Measurements from ENCODE around the gene ANK2. TPM values are rescaled to one million over a fixed set of nuclear protein-coding genes. Genes with fewer than 3 reads are reported as not detected.

ANK2 gene
- polyA plus RNA-seq, 1 donor (not counting 4 experiments of a cell fraction or from before 2014, with no cell fraction given): 0.22 TPM

DNA sequence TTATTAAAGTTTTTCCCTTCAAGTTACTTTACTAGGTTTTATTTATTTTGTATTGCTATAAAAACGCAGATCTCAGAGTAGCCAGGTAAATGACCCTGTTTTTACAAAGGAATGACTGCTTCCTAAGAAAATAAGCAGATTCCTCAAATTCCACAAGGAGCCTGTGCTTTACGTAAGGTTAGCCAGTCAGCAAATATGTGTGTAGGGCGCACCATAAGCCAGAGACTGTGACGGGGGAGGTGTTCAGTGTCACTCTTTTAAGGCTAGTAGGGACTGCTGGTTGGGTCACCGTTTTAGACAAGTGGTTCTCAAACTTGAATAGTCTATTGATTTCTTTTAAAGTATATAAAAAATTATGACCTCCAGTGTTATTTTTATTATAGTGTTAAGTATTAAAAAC is 119.9 kb downstream of the ANK2 start:
- no peak for FAIRE-seq

DNA sequence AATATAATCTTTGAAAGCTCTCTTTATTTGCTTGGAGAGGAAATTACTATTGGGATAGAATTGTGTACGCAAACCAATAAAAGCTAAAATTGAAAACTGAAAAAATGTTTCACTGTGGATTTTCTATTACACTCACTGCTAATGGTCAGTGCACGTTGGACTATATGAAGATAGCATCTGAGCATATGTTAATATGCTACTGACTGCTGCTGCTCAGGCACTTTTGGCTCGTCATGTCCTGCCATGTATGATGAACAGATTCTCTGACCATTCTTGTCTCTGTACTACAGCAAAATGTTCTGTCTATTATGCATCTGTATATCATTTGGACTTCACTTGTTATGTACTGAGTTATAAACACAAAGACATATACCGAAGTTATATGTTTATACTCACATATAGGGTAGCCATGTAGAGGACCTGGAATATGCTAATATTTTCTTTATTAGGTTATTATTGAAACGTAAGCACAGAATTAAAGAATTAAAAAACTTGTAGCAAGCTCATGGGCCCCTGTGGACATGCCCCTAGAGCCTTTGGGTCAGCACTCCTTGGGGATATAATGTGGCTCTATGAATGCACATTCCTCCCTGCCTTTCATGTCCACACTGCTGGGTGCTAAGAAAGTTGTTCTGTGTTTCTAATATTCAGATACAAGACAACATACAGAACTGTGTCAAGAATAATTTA is 120.8 kb downstream of the ANK2 start:
- Histone ChIP-seq H3K9me1 (ENCODE audit: control insufficient read depth, extremely low read depth, insufficient read depth, low read length) (no peaks in the 10 kb centered on the region), H3K9me3 (ENCODE audit: control insufficient read depth, low read depth, low read length) (no peaks in the 10 kb centered on the region), H3K36me3 (ENCODE audit: control insufficient read depth in 2 of 2, extremely low read depth in 1 of 2, insufficient read depth in 2 of 2, low read length in 2 of 2) (no peaks in the 10 kb centered on the region), H3K79me2 (ENCODE audit: control insufficient read depth, insufficient read depth, low read length) (no peaks in the 10 kb centered on the region), H3K27me3 (ENCODE audit: control insufficient read depth, extremely low read depth, insufficient read depth, low read length) (no peaks in the 10 kb centered on the region), H4K20me1 (ENCODE audit: control insufficient read depth, extremely low read depth, insufficient read depth, low read length) (no peaks in the 10 kb centered on the region), H3K27ac (ENCODE audit: control insufficient read depth, insufficient read depth, low read length) (no peak overlapping the region), H3K4me2 (ENCODE audit: control insufficient read depth, extremely low read depth, insufficient read depth, low read depth, low read length) (no peak overlapping the region), H3K4me1 (ENCODE audit: control insufficient read depth, extremely low read depth, insufficient read depth, low read length) (no peaks in the 10 kb centered on the region), H3K4me3 (ENCODE audit: control insufficient read depth in 2 of 3, extremely low read depth in 1 of 3, insufficient read depth in 2 of 3, low read depth in 1 of 3, low read length in 3 of 3) (no peak overlapping the region), H2AFZ (ENCODE audit: control insufficient read depth, low read length) (no peak overlapping the region), H3K9ac (ENCODE audit: control insufficient read depth, extremely low read depth, insufficient read depth, low read length) (no peak overlapping the region)
- no peak for DNase-seq (ENCODE audit: low read depth, low spot score)
- dilution Hi-C loops (cut with MboI; ENCODE audit: extremely low pct_ligation_motif_present, low sequenced_read_pairs): no loop called here
- TF ChIP-seq, protein P1, sequence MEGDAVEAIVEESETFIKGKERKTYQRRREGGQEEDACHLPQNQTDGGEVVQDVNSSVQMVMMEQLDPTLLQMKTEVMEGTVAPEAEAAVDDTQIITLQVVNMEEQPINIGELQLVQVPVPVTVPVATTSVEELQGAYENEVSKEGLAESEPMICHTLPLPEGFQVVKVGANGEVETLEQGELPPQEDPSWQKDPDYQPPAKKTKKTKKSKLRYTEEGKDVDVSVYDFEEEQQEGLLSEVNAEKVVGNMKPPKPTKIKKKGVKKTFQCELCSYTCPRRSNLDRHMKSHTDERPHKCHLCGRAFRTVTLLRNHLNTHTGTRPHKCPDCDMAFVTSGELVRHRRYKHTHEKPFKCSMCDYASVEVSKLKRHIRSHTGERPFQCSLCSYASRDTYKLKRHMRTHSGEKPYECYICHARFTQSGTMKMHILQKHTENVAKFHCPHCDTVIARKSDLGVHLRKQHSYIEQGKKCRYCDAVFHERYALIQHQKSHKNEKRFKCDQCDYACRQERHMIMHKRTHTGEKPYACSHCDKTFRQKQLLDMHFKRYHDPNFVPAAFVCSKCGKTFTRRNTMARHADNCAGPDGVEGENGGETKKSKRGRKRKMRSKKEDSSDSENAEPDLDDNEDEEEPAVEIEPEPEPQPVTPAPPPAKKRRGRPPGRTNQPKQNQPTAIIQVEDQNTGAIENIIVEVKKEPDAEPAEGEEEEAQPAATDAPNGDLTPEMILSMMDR (optimal IDR thresholded peaks at IDR 0.05 in 1 of 3, IDR thresholded peaks at IDR 0.05 in 1 of 3, conservative IDR thresholded peaks at IDR 0.05 in 1 of 3; ENCODE audit: extremely low read depth in 1 of 3, insufficient read depth in 2 of 3, low read length in 3 of 3): no peak
- TF ChIP-seq EZH2 (IDR thresholded peaks at IDR 0.05; ENCODE audit: low read length): no peak
- no peak for FAIRE-seq

More for the DNA sequence above, 119.9 kb downstream of the ANK2 start:
- dilution Hi-C loops (cut with MboI; ENCODE audit: extremely low pct_ligation_motif_present, low sequenced_read_pairs): no loop called here
- Histone ChIP-seq H3K79me2 (ENCODE audit: control insufficient read depth, insufficient read depth, low read length) (no peaks in the 10 kb centered on the region), H3K27ac (ENCODE audit: control insufficient read depth, insufficient read depth, low read length) (no peak overlapping the region), H3K9ac (ENCODE audit: control insufficient read depth, extremely low read depth, insufficient read depth, low read length) (no peak overlapping the region), H4K20me1 (ENCODE audit: control insufficient read depth, extremely low read depth, insufficient read depth, low read length) (no peaks in the 10 kb centered on the region), H3K36me3 (ENCODE audit: control insufficient read depth in 2 of 2, extremely low read depth in 1 of 2, insufficient read depth in 2 of 2, low read length in 2 of 2) (no peaks in the 10 kb centered on the region), H3K9me3 (ENCODE audit: control insufficient read depth, low read depth, low read length) (no peaks in the 10 kb centered on the region), H3K9me1 (ENCODE audit: control insufficient read depth, extremely low read depth, insufficient read depth, low read length) (no peaks in the 10 kb centered on the region), H3K4me1 (ENCODE audit: control insufficient read depth, extremely low read depth, insufficient read depth, low read length) (no peaks in the 10 kb centered on the region), H3K27me3 (ENCODE audit: control insufficient read depth, extremely low read depth, insufficient read depth, low read length) (no peaks in the 10 kb centered on the region), H3K4me3 (ENCODE audit: control insufficient read depth in 2 of 3, extremely low read depth in 1 of 3, insufficient read depth in 2 of 3, low read depth in 1 of 3, low read length in 3 of 3) (no peak overlapping the region), H2AFZ (ENCODE audit: control insufficient read depth, low read length) (no peak overlapping the region), H3K4me2 (ENCODE audit: control insufficient read depth, extremely low read depth, insufficient read depth, low read depth, low read length) (no peak overlapping the region)
- no peak for DNase-seq (ENCODE audit: low read depth, low spot score)
- TF ChIP-seq EZH2 (IDR thresholded peaks at IDR 0.05; ENCODE audit: low read length): no peak
- TF ChIP-seq, protein P1 (optimal IDR thresholded peaks at IDR 0.05 in 1 of 3, IDR thresholded peaks at IDR 0.05 in 1 of 3, conservative IDR thresholded peaks at IDR 0.05 in 1 of 3; ENCODE audit: extremely low read depth in 1 of 3, insufficient read depth in 2 of 3, low read length in 3 of 3): no peak
